Measurements from ENCODE around the gene UHRF1.

Gene UHRF1

GRCh38 chr19:4984438-4984990 lies 75.2 kb downstream of the UHRF1 start:
- in situ Hi-C loops (cut with HindIII; ENCODE audit: low sequenced_read_pairs): no loop called here
- DNase-seq (ENCODE audit: low read depth): no peak
- TF ChIP-seq, protein P1, sequence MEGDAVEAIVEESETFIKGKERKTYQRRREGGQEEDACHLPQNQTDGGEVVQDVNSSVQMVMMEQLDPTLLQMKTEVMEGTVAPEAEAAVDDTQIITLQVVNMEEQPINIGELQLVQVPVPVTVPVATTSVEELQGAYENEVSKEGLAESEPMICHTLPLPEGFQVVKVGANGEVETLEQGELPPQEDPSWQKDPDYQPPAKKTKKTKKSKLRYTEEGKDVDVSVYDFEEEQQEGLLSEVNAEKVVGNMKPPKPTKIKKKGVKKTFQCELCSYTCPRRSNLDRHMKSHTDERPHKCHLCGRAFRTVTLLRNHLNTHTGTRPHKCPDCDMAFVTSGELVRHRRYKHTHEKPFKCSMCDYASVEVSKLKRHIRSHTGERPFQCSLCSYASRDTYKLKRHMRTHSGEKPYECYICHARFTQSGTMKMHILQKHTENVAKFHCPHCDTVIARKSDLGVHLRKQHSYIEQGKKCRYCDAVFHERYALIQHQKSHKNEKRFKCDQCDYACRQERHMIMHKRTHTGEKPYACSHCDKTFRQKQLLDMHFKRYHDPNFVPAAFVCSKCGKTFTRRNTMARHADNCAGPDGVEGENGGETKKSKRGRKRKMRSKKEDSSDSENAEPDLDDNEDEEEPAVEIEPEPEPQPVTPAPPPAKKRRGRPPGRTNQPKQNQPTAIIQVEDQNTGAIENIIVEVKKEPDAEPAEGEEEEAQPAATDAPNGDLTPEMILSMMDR (IDR thresholded peaks at IDR 0.05; ENCODE audit: low read depth, low read length, missing control alignments): no peak
- no peak overlapping the region for H3K4me3 ChIP-seq (ENCODE audit: low read depth, low read length)

GRCh38 chr19:4985551-4985991 lies 76.3 kb downstream of the UHRF1 start:
- TF ChIP-seq, protein P1 (IDR thresholded peaks at IDR 0.05; ENCODE audit: low read depth, low read length, missing control alignments): no peak
- DNase-seq (ENCODE audit: low read depth): no peak
- in situ Hi-C loops (cut with HindIII; ENCODE audit: low sequenced_read_pairs): no loop called here
- no peak overlapping the region for H3K4me3 ChIP-seq (ENCODE audit: low read depth, low read length)

- no peak for DNase-seq (ENCODE audit: low read depth)
- in situ Hi-C loops (cut with HindIII; ENCODE audit: low sequenced_read_pairs): no loop called here
- TF ChIP-seq, protein P1 (IDR thresholded peaks at IDR 0.05; ENCODE audit: low read depth, low read length, missing control alignments): no peak
- no peak overlapping the region for H3K4me3 ChIP-seq (ENCODE audit: low read depth, low read length)
Observed at GRCh38 chr19:4986056-4986455, 76.8 kb downstream of the UHRF1 start.

GRCh38 chr19:4986471-4986891 lies 77.2 kb downstream of the UHRF1 start:
- TF ChIP-seq, protein P1 (IDR thresholded peaks at IDR 0.05; ENCODE audit: low read depth, low read length, missing control alignments): no peak
- in situ Hi-C loops (cut with HindIII; ENCODE audit: low sequenced_read_pairs): no loop called here
- no peak overlapping the region for H3K4me3 ChIP-seq (ENCODE audit: low read depth, low read length)
- no peak for DNase-seq (ENCODE audit: low read depth)

- TF ChIP-seq, protein P1 (IDR thresholded peaks at IDR 0.05; ENCODE audit: low read depth, low read length, missing control alignments): no peak
- no peak for DNase-seq (ENCODE audit: low read depth)
- in situ Hi-C loops (cut with HindIII; ENCODE audit: low sequenced_read_pairs): no loop called here
- H3K4me3 ChIP-seq (ENCODE audit: low read depth, low read length): no peak overlapping the region
Observed at GRCh38 chr19:4987256-4987655, 78.0 kb downstream of the UHRF1 start.

GRCh38 chr19:4987692-4988370 lies 78.5 kb downstream of the UHRF1 start:
- no peak overlapping the region for H3K4me3 ChIP-seq (ENCODE audit: low read depth, low read length)

More at GRCh38 chr19:4987692-4988370, 78.5 kb downstream of the UHRF1 start:
- TF ChIP-seq, protein P1 (IDR thresholded peaks at IDR 0.05; ENCODE audit: low read depth, low read length, missing control alignments): no peak
- no peak for DNase-seq (ENCODE audit: low read depth)
- in situ Hi-C loops (cut with HindIII; ENCODE audit: low sequenced_read_pairs): no loop called here
